ENCODE data around the gene ALOX5.

Gene ALOX5

DNA sequence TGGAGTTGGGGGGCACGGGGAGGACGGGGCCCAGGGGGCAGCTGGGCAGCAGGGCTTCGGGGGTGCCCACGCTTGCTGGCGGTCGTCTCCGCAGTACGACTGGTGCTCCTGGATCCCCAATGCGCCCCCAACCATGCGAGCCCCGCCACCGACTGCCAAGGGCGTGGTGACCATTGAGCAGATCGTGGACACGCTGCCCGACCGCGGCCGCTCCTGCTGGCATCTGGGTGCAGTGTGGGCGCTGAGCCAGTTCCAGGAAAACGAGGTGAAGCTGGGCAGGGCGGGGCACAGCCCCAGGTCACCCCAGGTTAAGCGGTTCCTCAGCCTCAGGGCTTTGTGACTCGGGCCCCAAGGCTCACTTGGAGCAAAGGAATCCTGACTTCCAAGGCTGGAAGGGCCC lies 70.0 kb downstream of the ALOX5 start:
- DNase-seq = no peak

DNA sequence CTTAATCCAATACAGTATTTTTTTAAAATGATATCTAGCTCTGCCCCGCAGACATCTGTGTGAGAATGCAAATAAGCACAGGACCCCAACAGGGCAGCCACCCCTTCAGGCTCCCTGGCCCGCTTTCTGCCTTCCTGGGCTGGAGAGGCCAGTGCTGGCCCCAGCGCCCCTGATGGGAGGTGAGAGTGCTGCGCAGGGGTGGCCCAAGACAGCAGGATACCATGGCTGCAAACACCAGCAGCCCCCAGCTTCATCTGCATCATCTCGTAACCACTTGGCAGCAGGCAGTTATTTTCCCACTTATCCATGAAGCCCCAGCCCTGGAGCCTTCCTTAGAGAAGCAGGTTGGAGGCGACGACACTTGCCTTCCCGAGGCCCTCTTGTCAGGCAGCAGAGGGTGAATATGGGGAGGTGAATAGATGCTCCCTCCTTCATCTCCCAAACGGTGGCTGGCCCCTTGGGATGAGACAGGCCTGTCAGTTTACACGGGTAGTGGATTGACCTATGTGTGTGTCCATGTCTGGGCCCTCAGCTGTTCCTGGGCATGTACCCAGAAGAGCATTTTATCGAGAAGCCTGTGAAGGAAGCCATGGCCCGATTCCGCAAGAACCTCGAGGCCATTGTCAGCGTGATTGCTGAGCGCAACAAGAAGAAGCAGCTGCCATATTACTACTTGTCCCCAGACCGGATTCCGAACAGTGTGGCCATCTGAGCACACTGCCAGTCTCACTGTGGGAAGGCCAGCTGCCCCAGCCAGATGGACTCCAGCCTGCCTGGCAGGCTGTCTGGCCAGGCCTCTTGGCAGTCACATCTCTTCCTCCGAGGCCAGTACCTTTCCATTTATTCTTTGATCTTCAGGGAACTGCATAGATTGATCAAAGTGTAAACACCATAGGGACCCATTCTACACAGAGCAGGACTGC lies 71.2 kb downstream of the ALOX5 start:
- no peak for DNase-seq

DNA sequence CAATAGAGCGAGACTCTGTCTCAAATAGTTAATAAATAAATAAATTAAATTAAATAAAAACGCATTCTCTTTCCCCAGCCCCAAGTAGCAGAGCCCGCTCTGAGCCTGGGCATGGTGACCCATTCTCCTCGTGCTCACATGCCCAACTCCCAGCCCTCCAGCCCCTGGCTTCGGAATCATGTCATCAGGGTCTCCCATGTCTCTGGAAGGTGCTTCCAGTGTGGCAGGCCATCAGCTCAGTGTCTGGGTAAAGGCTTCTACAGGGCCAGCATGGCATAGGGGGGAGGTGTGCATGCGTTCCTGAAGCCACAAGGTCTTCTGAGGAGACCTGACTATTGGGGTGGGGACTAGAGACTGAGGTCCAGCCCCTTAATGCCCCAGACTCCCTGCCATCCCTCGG lies 72.8 kb downstream of the ALOX5 start:
- no peak for DNase-seq

DNA sequence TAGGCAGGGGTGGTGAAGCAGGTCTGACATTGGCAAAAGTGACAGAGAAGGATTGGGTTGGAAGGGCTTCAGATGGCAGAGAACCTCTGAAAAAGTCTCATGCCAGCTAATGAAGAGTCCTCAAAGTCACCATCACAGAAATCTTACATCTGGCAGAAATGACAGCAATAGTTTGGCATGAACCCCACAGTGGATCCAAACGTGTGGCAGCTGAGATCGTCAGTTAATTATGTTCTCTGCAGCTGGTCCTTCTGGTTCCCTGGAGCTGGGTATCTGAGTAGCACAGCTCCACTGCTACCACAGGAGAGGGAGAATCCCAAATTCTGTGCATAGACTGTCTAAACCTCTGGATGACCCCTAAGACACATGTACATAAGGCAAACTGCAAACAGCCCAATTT lies 73.4 kb downstream of the ALOX5 start:
- DNase-seq = no peak

DNA sequence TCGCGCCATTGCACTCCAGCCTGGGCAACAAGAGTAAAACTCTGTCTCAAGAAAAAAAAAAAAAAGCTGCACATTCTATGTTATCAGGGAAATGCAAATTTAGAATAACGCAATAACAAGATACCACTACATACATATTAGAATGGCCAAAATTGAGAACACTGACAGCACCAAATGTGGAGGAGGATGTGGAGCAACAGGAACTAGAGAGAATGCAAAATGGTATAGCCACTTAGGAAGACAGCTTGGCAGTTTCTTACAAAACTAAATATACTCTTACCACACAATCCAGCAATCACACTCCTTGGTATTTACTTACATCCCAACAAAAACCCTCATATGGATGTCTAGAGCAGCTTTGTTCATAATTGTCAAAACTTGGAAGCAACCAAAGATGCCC lies 76.8 kb downstream of the ALOX5 start:
- no peak for DNase-seq

DNA sequence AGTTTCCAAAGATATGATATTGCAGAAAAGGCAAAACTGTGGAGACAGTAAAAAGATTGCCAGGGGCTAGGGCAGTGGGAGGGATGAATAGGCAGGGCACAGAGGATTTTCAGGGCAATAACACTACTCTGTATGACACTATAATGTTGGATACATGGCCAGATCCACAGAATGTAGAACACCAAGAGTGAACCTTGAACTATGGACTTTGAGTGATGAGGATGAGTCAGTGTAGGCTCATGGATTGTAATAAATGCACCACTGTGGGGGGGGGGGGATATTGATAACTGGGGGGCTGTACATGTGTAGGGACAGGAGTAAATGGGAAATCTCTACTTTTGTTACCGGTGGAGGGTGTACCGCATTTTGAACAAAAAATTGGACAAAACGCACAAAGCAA lies 77.4 kb downstream of the ALOX5 start:
- DNase-seq = no peak

DNA sequence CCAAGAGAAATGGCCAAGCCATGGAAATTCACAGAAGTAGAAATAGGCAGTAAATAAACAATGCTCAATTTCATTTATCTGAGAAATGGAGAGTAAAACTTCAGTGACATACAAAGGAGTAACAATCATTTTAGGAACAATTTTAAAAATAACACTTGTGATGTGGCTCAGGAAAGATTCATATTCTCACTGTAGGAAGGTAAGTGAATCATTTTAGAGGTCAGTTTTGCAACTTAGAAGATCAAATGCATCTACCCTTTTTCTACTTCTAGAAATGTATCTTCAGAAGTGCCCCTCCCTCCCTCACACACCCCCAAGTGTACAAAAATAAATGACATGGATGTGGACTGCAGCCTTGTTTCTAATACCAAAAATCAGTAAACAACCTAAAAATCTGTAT lies 78.3 kb downstream of the ALOX5 start:
- no peak for DNase-seq

DNA sequence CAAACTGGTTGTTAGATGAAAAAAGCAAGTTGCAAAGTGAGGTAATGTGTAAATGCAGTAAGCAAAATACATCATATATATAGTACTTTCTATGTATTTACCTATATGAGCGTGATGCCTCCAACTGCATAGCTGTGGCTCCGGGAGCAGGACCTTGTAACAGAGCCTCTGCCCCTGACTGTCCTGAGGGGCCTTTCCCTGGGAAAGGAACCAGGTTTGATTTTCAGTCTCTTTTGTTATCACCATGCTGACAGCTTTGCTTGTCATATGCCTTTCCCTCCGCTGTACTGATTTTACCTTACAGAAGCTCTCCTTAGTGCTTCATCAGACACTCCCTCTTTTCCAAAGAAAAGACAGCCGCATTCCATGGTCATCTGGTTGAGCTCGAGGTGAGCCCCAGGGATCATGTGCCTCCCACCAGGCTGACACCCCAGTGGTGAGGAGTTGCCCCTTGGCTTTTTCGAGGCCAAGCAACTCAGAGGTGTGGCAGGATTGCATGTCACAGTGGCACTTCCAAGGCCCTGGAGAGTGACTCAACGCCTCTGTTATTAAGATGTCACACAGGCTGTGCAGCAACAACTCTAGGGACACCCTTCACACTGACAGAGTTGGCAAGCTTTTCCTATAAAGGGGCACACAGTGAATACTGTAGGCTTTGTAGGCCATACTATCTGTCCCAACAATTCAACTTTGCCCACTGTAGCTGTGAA lies 78.9 kb downstream of the ALOX5 start:
- no peak for DNase-seq

DNA sequence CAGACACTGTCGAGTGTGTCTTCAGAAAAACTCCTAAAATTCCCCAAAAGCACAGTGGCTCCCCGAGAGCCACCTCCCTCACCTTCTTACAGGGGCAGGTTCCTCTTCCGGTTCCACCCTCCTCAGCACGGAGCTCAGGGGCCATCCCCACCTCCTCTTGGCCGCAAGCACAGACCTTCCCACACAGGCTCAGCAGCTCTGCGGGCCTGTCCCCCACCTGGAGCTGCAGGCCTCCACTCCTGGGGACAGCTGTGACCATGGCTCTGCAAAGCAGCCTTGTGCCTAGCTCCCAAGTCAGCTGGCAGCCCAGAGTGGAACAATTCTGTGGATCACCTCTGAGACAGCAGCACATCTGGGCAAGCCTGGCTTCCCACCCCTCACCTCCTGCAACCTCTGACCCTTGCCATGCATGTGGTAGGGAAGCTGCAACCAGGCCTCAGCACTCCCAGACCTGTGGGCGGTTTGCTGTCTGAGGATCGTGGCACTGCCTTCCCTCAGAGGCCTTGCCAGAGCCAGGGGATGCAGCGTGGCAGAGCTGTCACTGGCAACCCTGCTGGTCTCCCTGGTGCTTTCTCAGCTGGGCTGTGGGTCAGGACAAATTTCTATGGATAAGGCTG lies 79.7 kb downstream of the ALOX5 start:
- DNase-seq = no peak

DNA sequence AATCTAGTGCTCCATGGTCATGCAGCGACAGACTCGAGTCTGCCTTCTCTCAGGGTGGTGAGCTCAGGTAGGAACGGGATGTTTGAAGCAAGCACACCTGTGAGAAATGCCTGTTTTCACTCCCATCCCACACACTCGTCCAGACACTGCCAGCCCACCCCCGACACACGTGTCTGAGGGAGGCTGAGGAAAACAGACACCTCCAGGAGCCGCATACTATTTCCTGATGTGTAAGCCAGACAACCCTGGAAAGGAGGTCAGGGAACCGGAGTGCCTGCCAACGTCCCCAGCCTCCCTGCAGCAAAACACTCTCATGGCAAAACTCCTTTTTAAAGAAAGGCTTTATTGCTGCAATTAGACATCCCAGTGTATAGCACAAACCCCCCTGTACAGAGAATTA lies 80.2 kb downstream of the ALOX5 start:
- no peak for DNase-seq

DNA sequence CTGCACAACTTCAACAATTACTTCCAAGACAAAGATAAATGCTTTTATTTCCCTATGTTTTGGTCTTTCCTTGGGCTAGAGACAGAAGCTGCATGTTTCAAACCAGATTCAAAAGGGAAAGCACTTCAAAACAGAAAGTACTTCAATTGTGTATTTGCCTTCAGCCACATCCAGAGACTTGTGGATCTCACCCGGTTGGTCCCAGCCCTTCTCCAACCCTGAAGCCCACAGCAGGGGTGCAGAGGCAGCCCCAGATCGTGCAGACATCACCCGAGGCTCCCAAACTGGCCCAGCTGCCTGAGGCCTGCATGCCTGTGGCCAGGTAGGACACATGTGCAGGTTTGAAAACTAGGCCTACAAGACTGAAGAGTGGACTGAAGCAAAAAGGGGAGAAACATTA lies 80.8 kb downstream of the ALOX5 start:
- no peak for DNase-seq

DNA sequence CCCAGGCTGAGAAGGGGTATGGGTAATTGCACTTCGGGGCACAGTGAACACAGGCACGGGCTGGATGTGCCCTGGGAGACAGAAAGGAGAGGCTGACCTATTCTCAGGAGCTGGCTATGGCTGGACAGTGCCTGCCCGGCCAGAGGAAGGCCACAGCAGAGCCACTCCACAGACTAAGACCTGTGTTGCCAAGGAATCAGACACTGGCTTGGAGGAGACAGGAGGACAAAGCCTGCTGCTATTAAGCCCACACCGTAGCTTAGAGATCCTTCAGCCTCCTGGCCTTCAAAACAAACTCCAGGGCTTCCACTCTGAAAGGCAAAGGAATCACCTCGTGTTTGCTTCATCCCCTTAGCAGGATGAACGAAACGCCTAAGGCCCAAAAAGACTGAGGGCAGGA lies 82.2 kb downstream of the ALOX5 start:
- no peak for DNase-seq

DNA sequence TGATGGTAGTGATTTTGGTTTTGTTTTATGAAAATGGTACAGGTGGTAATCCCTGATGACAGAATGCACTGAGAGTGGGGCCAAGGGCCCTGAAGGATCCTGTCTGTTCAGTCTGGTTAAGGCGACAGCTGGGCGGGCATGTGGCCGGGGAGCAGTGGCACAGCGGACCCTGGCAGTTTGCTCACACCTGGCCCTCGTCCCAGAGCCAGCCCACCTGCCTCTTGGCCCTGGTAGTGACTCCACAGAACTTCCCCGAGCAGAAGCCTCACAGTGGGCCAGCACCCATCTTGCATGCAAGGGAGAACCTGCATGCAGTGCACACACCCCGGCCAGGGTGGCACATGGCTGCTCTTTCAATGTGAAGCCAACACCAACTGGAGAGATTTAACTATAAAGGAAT lies 82.8 kb downstream of the ALOX5 start:
- DNase-seq = no peak

DNA sequence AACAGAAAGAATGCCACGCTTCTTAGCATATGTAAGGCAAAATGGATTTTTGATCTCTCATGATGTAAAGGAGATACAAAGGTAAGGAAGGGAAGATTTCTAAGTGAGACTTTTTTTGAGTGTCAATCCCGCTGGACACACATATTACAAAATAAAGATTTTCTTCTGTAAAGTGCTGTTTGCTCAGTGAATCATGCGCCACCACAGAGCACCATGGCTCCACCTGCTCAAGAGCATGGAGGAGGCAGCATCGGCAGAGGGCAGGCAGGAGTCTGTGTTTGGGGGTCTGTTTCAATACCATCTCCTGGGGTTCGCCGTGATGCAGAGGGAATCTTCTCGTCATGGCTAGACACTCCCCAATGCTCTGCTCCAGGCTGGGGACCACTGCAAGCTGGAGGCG lies 83.5 kb downstream of the ALOX5 start:
- DNase-seq = no peak

DNA sequence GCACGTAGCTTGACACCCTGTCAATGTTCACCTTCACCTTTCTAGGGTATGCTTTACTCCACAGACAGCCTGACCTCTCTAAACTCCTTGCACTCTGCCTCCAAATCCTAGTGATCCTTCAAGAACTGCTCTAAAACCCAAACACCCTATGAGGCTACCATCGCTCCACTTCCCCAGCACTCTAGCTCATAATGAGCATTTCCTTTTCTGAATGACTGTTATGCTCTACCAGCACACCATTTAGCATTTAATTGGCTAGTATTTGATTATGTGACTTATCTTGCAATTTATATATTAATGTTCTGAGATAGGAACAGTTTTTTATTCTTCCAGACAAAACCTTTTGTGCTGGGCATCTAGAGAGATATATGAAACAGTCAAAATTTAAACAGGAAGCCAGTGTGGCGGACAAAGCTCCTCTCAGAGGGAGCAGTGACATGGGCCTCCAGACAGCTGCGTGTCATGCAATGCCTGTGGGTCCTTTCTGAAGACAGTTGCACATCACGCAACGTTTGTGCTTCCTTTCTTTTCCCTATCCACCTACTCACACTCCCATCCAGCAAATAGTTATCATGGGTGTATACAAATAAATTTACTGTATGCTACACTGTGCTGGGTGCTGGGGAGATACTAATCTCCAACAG lies 86.3 kb downstream of the ALOX5 start:
- no peak for DNase-seq

DNA sequence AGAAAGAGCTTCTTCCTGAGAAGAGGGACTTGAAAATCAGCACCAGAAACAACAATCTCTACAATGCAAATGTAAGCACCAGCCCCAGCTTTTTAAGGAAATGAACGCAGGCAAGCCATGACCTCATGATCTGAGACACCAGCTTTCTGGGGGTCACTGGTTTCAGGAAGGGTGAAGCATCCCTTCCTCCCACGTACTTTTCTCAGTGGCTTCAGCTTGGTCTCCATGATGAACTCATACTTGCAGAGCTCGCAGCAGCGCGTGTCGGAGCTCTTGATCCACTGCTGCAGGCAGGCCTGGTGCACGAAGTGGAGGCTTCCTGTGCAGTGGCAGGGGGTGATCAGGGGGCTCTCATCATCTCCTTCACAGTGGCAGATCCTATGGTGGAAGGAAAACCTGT lies 87.0 kb downstream of the ALOX5 start:
- DNase-seq = no peak

DNA sequence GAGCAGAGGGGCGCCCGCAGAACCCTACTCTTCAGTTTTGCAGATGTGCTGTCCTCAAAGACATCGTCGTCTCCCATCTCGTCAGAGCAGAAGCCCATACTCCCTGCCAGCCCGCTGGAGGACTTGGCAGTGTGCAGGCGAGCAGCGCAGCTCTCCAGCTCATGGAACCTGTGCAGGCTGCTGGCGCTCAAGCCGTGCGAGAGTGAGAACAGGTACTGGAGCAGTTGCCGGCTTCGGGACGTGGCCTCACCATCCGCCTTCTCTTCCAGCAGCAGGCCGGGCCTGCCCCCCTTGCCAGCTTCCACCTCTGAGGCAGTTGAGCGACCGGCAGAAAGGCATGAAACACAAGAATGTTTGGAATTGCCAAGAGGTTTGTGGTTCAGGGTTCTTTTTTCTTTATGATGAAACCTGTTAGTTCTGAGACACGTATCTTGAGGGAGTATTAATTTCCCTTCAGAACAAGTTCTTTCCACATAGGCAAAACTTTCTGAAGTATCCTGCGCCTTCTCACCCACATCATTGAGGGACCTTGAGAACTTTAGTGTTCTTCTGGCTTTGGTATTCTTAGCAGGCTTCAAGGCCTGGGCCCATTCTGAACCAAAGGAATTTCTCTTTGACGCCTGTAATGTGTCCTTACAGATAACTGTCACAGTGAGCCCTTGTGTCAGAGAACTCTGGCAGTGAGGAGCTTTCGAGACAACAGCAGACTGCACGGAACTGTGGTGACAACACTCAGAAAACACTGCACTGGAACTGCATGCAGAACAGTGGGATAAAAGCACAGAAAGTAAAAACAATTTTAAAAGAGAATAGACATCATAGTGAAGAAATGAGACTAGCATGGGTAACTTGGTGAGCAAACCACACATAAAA lies 89.5 kb downstream of the ALOX5 start:
- DNase-seq = no peak

DNA sequence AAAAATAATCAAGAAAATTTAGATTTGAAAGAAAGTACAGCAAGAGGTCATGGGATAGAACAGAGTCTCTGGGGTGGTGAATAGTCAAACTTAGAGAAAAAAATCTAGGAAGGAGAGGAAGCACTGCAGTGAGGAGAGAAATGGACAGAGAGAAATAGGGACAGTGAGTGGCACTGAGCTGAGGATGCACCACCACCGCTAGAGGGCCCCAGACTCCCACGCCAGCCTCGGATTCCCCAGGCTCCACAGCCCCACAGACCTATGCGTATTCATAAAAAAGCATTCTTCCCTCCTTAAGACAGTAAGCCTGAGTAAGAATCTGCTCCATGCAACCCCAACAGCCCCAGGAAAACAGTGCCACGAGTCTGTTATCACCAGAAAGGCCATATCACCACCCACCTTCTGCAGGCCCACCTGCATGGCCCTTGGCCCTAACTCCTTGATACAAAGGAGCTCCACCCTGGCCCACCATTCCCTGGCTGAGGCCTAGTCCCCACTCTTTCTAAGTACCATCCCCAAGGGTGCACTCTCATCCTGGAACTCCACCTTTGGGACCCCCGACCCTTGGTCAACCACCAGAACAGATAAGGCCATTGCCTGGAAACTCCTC lies 91.0 kb downstream of the ALOX5 start:
- peak; percentile 81 for DNase-seq

DNA sequence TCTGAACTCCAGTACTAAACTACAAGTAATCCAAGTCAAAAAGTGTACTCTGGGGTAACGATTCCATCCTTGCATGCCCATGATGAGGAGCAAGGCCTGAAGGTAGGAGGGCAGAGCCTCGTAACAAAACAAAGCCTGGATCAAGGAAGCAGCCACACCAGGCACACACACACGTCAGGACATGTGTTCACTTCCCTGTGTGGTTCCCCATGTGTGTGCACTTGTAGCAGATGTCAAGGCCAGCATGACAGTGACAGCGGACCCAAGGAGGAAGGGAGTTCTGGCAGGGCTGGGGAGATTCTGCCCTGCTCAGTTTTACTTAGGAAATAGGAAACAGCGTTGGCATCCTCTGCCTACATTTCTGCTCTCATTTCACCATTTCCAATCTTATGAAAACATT lies 92.8 kb downstream of the ALOX5 start:
- no peak for DNase-seq

DNA sequence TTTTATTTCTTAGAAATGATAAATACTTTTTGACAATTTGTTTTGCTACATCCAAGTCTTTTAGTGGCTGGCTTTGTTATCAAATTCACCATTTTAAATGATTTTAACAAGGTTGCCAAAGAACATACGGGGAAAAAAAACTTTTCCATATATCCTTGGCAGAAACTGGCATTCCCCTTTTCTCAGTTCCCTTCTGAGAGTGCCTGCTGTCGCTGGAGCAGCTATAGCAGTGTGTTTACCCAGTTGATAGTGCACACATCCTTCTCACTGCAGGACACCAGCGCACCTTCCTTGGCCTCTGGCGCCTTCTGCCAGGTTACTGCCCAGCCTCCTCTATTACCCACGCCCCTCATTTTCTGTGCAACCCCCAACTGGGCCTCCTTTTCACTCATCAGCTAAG lies 94.1 kb downstream of the ALOX5 start:
- no peak for DNase-seq

DNA sequence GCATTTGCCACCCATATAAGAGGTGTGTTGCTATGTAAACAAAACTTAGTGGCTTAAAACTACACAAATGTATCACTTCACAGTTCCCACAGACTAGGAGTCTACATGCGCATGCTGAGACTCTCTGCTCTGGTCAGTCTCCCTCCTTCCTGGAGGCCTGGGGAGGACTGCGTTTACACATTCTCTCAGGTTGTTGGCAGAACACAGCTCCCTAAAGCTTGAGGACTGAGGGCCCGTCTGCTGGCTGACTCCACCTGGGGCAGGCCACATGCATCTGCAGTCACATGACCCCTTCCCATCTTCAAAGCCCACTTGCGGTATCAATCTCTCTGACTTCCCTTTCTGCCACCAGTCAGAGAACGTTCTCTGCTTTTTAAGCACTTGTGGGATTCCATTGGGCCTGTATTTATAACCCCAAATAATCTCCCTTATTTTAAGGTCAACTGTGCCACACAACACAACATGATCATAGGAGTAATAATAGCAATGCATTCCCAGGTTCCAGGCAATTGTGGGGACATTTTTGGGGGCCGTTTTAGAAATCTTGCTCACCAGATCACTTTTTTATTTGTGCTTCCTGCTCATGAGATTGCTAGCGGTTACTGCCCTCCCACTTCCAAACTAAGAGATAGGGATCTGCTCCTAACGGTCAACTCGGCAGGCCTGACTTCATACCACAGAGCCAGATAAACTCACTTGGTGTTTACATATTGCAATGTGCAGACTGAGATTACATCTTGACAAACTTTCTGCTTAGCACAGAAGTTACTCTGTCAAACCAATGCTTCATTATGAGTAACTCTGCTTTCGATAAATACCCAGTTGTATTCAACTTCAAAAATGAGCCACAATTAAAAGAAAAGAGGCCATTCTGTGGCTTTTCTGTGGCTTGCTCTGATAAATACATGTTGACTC lies 96.3 kb downstream of the ALOX5 start:
- DNase-seq = peak; percentile 77

All from activated CD4-positive, alpha-beta T cell treated with anti-CD3 and anti-CD28 coated beads, Interleukin-2, Interleukin-6, amounts not matched to agents 100 ng/mL and 50 ng/mL, durations not matched to agents 16 hours and 8 hours (primary cell).